Activated CD8-positive, alpha-beta T cell treated with anti-CD3 and anti-CD28 coated beads, Interleukin-2, amount 10 ng/mL, durations not matched to agents 7 days and 5 days (primary cell): Measurements from ENCODE around the gene TAGLN. TPM values are rescaled to one million over a fixed set of nuclear protein-coding genes. Genes with fewer than 3 reads are reported as not detected.

ENCODE experiments used
- ATAC-seq: fragments of 150-1000 bp; cut with Tn5 transposase; one replicate; pipeline ENCODE4 v1.10.0; 2021; ENCODE audit warnings: moderate library complexity
- CTCF ChIA-PET: fragments of 350-600 bp; sonication (Branson Sonifier 250); formaldehyde crosslinking; loops from one replicate; lab custom pipeline; 2021; ENCODE audit warnings: antibody characterized with exemption; lab: Charles Lee
- POLR2A ChIA-PET: fragments of 350-600 bp; sonication (Branson Sonifier 250); formaldehyde crosslinking; loops from one replicate; lab custom pipeline; 2021; ENCODE audit warnings: antibody characterized with exemption; lab: Charles Lee
- DNase-seq: peaks from one replicate; pipeline ENCODE4 v3.0.0-alpha.2; 2020
- H3K27ac Mint-ChIP-seq: one replicate; pipeline ENCODE4 v1.8.0; 2021; ENCODE audit warnings: mild to moderate bottlenecking, mixed read lengths
- H3K27me3 Mint-ChIP-seq: one replicate; pipeline ENCODE4 v1.8.0; 2021; ENCODE audit warnings: low read depth, mixed read lengths
- H3K36me3 Mint-ChIP-seq: one replicate; pipeline ENCODE4 v1.8.0; 2021; ENCODE audit warnings: low read depth, mixed read lengths
- H3K4me1 Mint-ChIP-seq: one replicate; pipeline ENCODE4 v1.8.0; 2021; ENCODE audit warnings: low read depth, mixed read lengths
- H3K4me3 Mint-ChIP-seq: one replicate; pipeline ENCODE4 v1.8.0; 2021; ENCODE audit warnings: mild to moderate bottlenecking, mixed read lengths
- H3K9me3 Mint-ChIP-seq: one replicate; pipeline ENCODE4 v1.8.0; 2022; ENCODE audit warnings: mixed read lengths; ENCODE audit not compliant: insufficient read depth
- total RNA-seq, 2 experiments: library from RNA; stranded (reverse); gene quantifications; one replicate each; pipeline ENCODE4 v1.2.3, GENCODE V29; 2021

Gene TAGLN
- total RNA-seq, 2 experiments from 2014 or later, result 2.4 to 2.6 TPM

GRCh38 chr11:117249571-117249970 is 50.4 kb downstream of the TAGLN start:
- DNase-seq (no peak), ATAC-seq (no peak)
- CTCF ChIA-PET, result interaction anchor here (0.7 kb wide), 1 partner anchor 9 kb away, joined by 3 read pairs; no protein-coding TSS in a partner anchor
- POLR2A ChIA-PET, result no interaction called here
- Mint-ChIP-seq H3K27ac (no peak overlapping the region), H3K4me1 (peaks cover 2% of the 10 kb centered on the region), H3K36me3 (peaks cover 26% of the 10 kb centered on the region), H3K9me3 (no peaks in the 10 kb centered on the region), H3K27me3 (no peaks in the 10 kb centered on the region), H3K4me3 (no peak overlapping the region)

DNA sequence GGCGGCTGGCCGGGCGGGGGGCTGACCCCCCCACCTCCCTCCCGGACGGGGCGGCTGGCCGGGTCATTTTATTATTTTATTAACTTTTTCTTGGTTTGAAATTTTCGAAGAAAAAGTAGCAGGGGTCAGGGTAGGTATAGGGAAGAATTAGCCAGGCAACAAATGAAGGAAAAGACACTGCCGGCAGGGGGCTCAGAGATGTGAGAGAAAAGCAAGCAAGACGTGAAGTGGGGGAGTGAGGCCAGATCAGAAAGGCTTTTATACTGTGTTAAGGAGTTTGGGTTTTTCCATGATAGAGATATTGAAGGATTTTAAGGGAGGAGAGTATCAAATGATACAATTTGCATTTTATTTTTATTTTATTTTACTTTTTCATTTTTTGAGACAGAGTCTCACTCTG is 52.3 kb downstream of the TAGLN start:
- H3K4me1 Mint-ChIP-seq, result peaks cover 2% of the 10 kb centered on the region
- no peak overlapping the region for H3K4me3 Mint-ChIP-seq
- no peaks in the 10 kb centered on the region for H3K27me3 Mint-ChIP-seq
- peaks cover 16% of the 10 kb centered on the region for H3K36me3 Mint-ChIP-seq
- no peaks in the 10 kb centered on the region for H3K9me3 Mint-ChIP-seq
- ATAC-seq (no peak), DNase-seq (no peak)
- ChIA-PET CTCF (no interaction called here), POLR2A (no interaction called here)
- no peak overlapping the region for H3K27ac Mint-ChIP-seq

DNA sequence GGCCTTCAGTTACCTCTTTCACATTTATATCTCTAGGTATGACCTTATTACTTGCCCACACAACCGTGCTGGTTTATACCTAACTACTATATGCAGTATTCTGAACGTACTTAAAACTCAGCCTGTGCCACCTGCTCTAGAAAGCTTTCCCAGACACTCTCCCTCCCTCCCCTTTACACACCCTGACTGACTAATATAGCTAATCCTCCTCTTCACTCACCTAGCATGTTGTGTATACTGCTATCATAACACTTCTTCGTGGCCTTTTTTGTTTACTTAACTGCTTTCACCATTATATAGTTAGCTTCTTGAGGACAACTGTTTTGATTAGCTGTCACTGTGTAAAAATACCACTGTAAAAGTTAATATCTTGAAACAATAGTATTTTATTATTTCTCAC is 56.8 kb downstream of the TAGLN start:
- H3K4me1 Mint-ChIP-seq, result peaks cover 2% of the 10 kb centered on the region
- H3K4me3 Mint-ChIP-seq, result no peak overlapping the region
- H3K27me3 Mint-ChIP-seq, result no peaks in the 10 kb centered on the region
- H3K9me3 Mint-ChIP-seq, result no peaks in the 10 kb centered on the region
- POLR2A ChIA-PET, result no interaction called here
- CTCF ChIA-PET, result interaction anchor here (0.6 kb wide), 1 partner anchor 95 kb away, joined by 4 read pairs; no protein-coding TSS in a partner anchor
- ATAC-seq, result no peak
- no peak overlapping the region for H3K27ac Mint-ChIP-seq
- H3K36me3 Mint-ChIP-seq, result peaks cover 3% of the 10 kb centered on the region
- DNase-seq, result no peak

GRCh38 chr11:117256573-117256972 is 57.4 kb downstream of the TAGLN start:
- H3K27me3 Mint-ChIP-seq, result no peaks in the 10 kb centered on the region
- H3K4me1 Mint-ChIP-seq, result peaks cover under 1% of the 10 kb centered on the region
- H3K27ac Mint-ChIP-seq, result no peak overlapping the region
- ATAC-seq (no peak), DNase-seq (no peak)
- H3K4me3 Mint-ChIP-seq, result no peak overlapping the region
- ChIA-PET CTCF (interaction anchor here (0.6 kb wide), 1 partner anchor 96 kb away, joined by 4 read pairs; no protein-coding TSS in a partner anchor), POLR2A (no interaction called here)
- H3K36me3 Mint-ChIP-seq, result peaks cover 3% of the 10 kb centered on the region
- H3K9me3 Mint-ChIP-seq, result no peaks in the 10 kb centered on the region

Other genes with a start within 250 kb of the TAGLN start
- gene SIK3, start 100.9 kb upstream of the TAGLN start, total RNA-seq, result 10 to 100 TPM; 25.9 to 31.4 TPM
- 10 to 100 TPM; 56.5 to 60.0 TPM for gene PAFAH1B2, start 55.1 kb upstream of the TAGLN start, total RNA-seq
- 10 to 100 TPM; 20.2 to 23.6 TPM for gene SIDT2, start 20.6 kb upstream of the TAGLN start, total RNA-seq
- 100 to 1,000 TPM; 160 to 161 TPM for gene PCSK7, start 32.7 kb downstream of the TAGLN start, total RNA-seq
- gene RNF214, start 33.3 kb downstream of the TAGLN start, total RNA-seq, result 10 to 100 TPM; 19.5 to 21.2 TPM
- gene BACE1-AS, start 92.0 kb downstream of the TAGLN start, total RNA-seq, result 1 to 10 TPM; 3.8 to 4.3 TPM
- 1 to 10 TPM; 1.0 to 1.1 TPM for gene BACE1, start 116.9 kb downstream of the TAGLN start, total RNA-seq
- gene CEP164, start 128.5 kb downstream of the TAGLN start, total RNA-seq, result 10 to 100 TPM; 31.7 to 32.4 TPM